Activated gamma-delta T cell treated with anti-CD3 and anti-CD28 coated beads, Interleukin-2, amount 50 U/mL, for 16 hours (primary cell): Measurements from ENCODE around the gene GJA9.

Experiments
- DNase-seq: peaks from one replicate; pipeline ENCODE4 v3.0.0-alpha.2; 2020; ENCODE audit warnings: low read depth

The GJA9 gene

DNA sequence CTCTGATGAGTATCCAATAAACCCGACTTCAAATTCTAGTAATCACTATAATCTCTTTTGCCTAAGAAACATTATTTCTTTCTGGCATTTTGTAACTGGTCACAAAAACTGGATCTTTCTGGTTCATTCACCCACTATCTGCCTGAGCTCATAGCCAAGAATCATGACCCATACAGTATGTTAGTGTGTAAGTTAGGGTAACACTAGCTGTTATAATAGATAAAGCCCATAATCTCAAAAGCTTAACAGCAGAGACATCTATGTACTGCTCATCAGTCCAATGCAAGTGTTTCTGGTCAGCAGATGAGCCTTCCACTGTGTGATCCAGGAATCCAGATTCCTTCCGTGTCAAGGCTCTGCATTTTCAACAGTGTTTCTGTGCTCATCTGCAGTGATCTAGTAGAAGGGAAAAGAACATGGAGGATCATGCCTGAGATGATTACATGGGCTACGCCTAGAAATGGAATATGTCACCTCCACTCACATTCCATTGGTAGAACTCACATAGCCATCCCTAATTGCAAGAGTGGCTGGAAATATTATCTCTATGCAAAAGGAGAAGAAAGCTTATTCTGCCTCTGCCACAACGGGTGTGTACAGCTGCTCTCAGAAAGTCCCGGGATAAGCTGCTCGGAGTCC lies 49.5 kb downstream of the GJA9 start:
- no peak for DNase-seq

DNA sequence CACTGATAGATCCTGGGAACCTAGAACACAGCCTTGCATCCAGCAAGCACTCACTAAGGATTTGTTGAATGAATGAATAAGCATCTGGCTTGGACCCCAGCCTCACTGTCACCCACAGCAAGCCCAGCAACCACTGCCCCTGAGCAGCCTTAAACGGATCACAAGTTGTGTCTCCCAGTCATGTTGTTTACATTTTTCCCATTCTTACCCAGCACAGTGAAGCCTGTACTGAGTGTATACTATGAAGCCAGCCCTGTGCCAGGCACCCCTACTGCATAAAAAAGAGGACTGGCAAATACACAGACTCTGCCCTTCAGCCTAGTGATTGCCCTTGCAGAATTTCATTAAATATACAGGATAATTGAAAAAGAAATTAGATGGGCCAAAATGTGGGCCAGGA lies 52.0 kb downstream of the GJA9 start:
- DNase-seq = no peak

DNA sequence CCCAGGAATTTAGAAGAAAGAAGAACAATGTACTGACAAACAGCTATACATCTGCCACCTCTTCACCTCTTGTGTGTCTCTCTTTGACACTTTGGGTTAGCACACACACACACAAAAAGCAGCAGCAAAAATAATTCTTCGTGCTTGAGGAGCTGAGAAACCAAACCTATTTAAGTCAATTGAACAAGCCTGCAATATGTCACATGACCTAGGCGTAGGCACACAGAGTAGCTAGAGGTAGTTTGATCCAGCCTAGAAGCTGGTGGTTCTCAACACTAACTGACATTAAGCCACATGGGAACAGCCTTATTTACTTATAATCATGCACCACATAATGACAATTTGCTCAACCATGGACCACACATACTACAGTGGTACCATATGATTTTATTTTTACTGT lies 54.1 kb downstream of the GJA9 start:
- DNase-seq = no peak

DNA sequence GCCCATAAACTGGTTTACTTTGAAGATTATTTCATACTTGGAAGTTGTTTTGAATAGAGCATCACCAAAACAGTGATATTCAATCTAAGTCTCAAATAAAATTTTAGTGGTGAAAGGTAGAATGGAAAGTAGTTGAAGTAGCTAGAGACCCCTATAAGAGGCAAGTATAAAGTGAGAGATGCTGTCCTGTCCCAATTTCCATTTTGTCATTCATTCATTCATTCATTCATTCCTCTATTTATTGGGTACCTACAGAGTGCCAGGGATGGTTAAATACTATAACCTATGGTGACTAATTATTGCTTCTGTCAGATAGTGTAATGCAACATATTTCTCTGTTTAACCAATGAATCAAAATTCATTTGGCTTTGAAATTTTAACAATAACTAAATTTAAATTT lies 54.5 kb downstream of the GJA9 start:
- DNase-seq = no peak

DNA sequence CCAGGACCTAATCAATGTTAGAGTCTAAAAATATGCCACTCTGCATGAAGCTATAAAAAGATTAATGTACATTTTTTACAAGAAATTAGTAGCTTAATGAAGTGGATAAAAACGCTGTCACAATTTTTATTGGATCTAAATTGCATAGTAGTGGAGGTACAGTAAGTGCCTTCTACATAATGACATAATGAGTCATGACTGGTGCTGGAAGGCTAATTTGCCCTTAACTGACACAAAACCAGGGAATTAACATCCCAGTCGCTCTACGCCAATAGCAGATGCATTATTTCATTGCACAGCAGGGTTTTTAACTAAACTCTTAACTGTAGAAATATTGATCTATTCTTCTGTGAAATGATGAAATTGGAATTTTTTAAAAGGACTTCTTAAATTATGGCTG lies 55.1 kb downstream of the GJA9 start:
- no peak for DNase-seq
